ENCODE data around the gene MLPH.

Gene MLPH

GRCh38 chr2:237603718-237604362 is 116.8 kb downstream of the MLPH start:
- Histone ChIP-seq H3K4me1 (ENCODE audit: insufficient read depth, low read length) (peaks cover 28% of the 10 kb centered on the region), H3K9me3 (ENCODE audit: control insufficient read depth, insufficient read depth, low read length) (peaks cover 13% of the 10 kb centered on the region), H3K36me3 (ENCODE audit: insufficient read depth, low read length) (peaks cover 4% of the 10 kb centered on the region; the same call in 1 of the 2 replicates), H3K9ac (ENCODE audit: low read depth, low read length) (no peak overlapping the region)

DNA sequence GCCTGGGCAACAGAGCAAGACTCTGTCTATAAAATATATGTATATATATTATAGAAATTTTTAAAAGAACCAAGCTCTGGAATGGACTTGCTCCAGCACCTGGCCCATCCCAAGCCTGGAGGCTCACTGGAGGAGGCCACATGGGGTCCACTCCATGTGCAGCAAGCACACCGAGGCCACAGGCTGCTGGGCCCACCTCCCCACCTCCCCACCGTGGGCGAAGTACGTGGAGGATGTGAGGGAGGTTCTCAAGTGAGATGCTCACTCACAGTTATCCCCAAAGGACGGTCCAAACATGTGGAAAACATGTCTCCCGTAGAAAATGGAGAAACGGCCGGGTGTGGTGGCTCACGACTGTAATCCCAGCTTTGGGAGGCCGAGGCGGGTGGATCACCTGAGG is 117.3 kb downstream of the MLPH start:
- Histone ChIP-seq H3K9me3 (ENCODE audit: control insufficient read depth, insufficient read depth, low read length) (peaks cover 13% of the 10 kb centered on the region), H3K9ac (ENCODE audit: low read depth, low read length) (no peak overlapping the region), H3K4me1 (ENCODE audit: insufficient read depth, low read length) (peaks cover 28% of the 10 kb centered on the region), H3K36me3 (ENCODE audit: insufficient read depth, low read length) (peaks cover 4% of the 10 kb centered on the region; the same call in 1 of the 2 replicates)

All from ES-I3 (cell line).